ENCODE results near the gene NAA60.

The NAA60 gene

GRCh38 chr16:3487521-3488410, 44.3 kb downstream of the NAA60 start:
- TF ChIP-seq TCF12 (IDR thresholded peaks at IDR 0.05; ENCODE audit: low read depth): no peak
- no peak for TF ChIP-seq RAD21 (IDR thresholded peaks at IDR 0.05; ENCODE audit: low read depth)
- TF ChIP-seq TEAD4 (IDR thresholded peaks at IDR 0.05): no peak
- TF ChIP-seq NFIC (IDR thresholded peaks at IDR 0.05): no peak
- TF ChIP-seq CREB1 (IDR thresholded peaks at IDR 0.05; ENCODE audit: low read depth): no peak
- no peak for TF ChIP-seq CEBPB (IDR thresholded peaks at IDR 0.05)
- TF ChIP-seq FOXM1 (IDR thresholded peaks at IDR 0.05; ENCODE audit: borderline replicate concordance, low read depth): no peak
- TF ChIP-seq, protein P1, sequence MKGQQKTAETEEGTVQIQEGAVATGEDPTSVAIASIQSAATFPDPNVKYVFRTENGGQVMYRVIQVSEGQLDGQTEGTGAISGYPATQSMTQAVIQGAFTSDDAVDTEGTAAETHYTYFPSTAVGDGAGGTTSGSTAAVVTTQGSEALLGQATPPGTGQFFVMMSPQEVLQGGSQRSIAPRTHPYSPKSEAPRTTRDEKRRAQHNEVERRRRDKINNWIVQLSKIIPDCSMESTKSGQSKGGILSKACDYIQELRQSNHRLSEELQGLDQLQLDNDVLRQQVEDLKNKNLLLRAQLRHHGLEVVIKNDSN (IDR thresholded peaks at IDR 0.05): no peak
- TF ChIP-seq REST (IDR thresholded peaks at IDR 0.05; ENCODE audit: low read depth): no peak
- TF ChIP-seq ZBTB7A (IDR thresholded peaks at IDR 0.05; ENCODE audit: low read depth): no peak
- TF ChIP-seq, protein P2, sequence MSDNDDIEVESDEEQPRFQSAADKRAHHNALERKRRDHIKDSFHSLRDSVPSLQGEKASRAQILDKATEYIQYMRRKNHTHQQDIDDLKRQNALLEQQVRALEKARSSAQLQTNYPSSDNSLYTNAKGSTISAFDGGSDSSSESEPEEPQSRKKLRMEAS (IDR thresholded peaks at IDR 0.05): no peak
- TF ChIP-seq TAF1 (IDR thresholded peaks at IDR 0.05; ENCODE audit: low read depth): no peak
- TF ChIP-seq EP300 (IDR thresholded peaks at IDR 0.05; ENCODE audit: borderline replicate concordance): no peak
- no peak for TF ChIP-seq EGR1 (IDR thresholded peaks at IDR 0.05)
- TF ChIP-seq YY1 (IDR thresholded peaks at IDR 0.05; ENCODE audit: low read depth): no peak

DNA sequence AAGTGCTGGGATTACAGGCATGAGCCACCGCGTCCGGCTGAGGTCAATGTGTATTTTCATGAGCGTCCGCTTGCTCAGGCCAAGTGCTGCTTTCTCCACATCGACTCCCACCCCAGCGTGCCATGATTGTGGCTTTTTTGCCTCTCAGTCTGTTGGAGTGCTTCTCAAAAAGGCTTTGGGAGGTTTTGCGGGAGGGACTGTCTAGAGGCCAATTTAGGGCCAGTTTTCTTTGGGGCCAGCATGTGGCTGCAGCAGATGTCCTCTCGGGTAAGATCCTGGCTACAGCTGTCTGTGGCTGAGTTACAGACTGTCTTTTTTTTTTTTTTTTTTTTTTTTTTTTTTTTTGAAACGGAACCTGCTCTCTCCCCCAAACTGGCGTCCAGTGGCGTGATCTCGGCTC, 45.3 kb downstream of the NAA60 start:
- TF ChIP-seq YY1 (IDR thresholded peaks at IDR 0.05; ENCODE audit: low read depth) (no peak), RAD21 (IDR thresholded peaks at IDR 0.05; ENCODE audit: low read depth) (no peak), CEBPB (IDR thresholded peaks at IDR 0.05) (no peak), FOXM1 (IDR thresholded peaks at IDR 0.05; ENCODE audit: borderline replicate concordance, low read depth) (no peak), REST (IDR thresholded peaks at IDR 0.05; ENCODE audit: low read depth) (no peak), TEAD4 (IDR thresholded peaks at IDR 0.05) (no peak), TAF1 (IDR thresholded peaks at IDR 0.05; ENCODE audit: low read depth) (no peak), EP300 (IDR thresholded peaks at IDR 0.05; ENCODE audit: borderline replicate concordance) (no peak), CREB1 (IDR thresholded peaks at IDR 0.05; ENCODE audit: low read depth) (no peak), EGR1 (IDR thresholded peaks at IDR 0.05) (no peak), NFIC (IDR thresholded peaks at IDR 0.05) (no peak)
- TF ChIP-seq, protein P2 (IDR thresholded peaks at IDR 0.05): no peak
- TF ChIP-seq, protein P1 (IDR thresholded peaks at IDR 0.05): no peak

DNA sequence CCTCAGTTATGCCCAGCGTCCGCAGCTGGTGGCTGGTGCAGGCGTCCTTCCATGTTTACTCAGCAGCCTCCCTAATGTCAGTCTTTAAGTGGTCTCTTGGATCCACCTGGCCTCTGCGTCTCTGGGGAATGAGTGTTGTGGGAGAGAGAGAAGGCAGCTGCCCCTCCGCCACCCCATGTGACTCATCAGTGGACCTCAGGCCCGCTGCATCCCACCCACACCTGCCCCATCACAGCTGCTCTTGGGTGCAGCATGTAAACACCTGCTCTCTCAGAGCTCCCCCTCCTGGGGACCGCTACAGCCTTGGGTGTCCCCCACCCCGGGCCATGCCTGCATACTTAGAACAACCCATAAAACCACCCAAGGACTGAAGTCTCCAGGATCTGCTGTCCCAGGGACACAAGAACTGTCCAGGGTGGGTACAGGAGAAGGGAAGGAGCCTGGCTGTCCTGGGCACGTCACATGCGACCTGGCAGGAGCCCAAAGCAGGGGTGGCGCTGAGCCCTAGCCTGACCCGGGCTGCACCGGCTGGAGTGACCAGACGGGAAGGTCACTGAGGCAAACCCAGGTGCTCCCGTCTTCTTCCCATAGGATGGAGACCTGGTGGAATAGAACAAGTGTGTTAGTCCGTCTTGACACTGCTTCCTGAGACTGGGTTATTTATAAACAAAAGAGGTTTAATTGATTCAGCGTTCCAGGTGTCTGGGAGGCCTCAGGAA, 47.6 kb downstream of the NAA60 start:
- no peak for TF ChIP-seq TAF1 (IDR thresholded peaks at IDR 0.05; ENCODE audit: low read depth)
- no peak for TF ChIP-seq YY1 (IDR thresholded peaks at IDR 0.05; ENCODE audit: low read depth)
- TF ChIP-seq CEBPB (IDR thresholded peaks at IDR 0.05): no peak
- TF ChIP-seq TCF12 (IDR thresholded peaks at IDR 0.05; ENCODE audit: low read depth): no peak
- TF ChIP-seq, protein P2 (IDR thresholded peaks at IDR 0.05): no peak

DNA sequence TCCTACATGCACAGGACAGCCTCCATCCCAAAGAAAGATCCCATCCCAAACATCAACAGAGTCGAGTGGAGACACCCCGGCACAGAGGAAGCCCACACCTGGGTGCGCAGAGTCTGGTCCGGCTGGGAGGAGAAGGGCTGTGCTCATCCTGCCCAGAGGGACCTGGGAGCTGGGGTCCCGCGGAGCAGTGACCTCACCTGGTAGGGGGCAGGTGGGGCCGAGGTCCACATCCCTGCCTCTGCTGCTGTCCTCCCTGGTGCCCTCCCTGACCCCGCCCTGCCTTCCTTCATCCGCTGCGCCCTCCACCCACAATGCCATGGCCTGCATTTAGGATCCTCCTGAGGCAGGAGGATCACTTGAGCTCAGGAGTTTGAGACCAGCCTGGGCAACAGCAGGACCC, 48.9 kb downstream of the NAA60 start:
- no peak for TF ChIP-seq FOXM1 (IDR thresholded peaks at IDR 0.05; ENCODE audit: borderline replicate concordance, low read depth)
- TF ChIP-seq REST (IDR thresholded peaks at IDR 0.05; ENCODE audit: low read depth): no peak
- TF ChIP-seq TAF1 (IDR thresholded peaks at IDR 0.05; ENCODE audit: low read depth): no peak
- no peak for TF ChIP-seq CEBPB (IDR thresholded peaks at IDR 0.05)
- no peak for TF ChIP-seq EP300 (IDR thresholded peaks at IDR 0.05; ENCODE audit: borderline replicate concordance)
- no peak for TF ChIP-seq TCF12 (IDR thresholded peaks at IDR 0.05; ENCODE audit: low read depth)
- no peak for TF ChIP-seq RAD21 (IDR thresholded peaks at IDR 0.05; ENCODE audit: low read depth)
- TF ChIP-seq CREB1 (IDR thresholded peaks at IDR 0.05; ENCODE audit: low read depth): no peak
- TF ChIP-seq EGR1 (IDR thresholded peaks at IDR 0.05): no peak
- TF ChIP-seq NFIC (IDR thresholded peaks at IDR 0.05): no peak
- TF ChIP-seq, protein P2 (IDR thresholded peaks at IDR 0.05): no peak
- no peak for TF ChIP-seq ZBTB7A (IDR thresholded peaks at IDR 0.05; ENCODE audit: low read depth)
